ENCODE data around the gene KCNG1.

KCNG1 gene

DNA sequence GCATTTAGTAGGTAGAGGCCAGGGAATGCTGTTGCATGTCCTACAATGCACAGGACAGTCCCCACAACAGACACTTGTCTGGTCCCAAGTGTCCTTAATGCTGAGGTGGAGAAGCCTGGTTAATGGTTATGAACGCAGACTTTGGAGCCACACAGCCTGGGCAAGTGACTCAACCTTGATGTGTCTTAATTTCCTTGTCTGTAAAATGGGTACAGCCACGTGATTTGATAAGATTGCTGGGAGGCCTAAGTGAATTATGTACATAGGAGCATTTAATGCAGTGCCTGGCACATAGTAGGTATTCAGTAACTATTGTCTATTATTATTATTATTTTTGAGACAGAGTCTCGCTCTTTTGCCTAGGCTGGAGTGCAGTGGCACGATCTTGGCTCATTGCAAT lies 11.4 kb downstream of the KCNG1 start:
- no peak for DNase-seq

DNA sequence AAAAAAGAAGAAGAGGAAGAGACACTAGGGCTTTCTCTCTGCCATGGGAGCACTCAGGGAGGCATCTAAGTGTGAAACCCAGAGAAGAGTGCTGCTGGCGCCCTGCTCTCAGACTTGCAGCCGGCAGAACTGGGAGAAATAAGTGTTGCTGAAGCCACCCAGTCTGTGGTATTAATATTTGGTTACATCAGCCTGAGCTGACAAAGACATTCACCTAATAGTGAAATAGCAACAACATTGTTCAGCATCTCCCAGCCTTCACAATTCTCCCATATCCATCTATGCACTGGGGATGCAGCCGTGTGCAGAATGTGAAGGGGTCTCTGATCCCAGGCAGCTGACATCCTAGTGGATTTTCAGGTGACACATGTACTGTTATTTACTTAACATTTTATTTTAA lies 12.0 kb downstream of the KCNG1 start:
- no peak for DNase-seq

DNA sequence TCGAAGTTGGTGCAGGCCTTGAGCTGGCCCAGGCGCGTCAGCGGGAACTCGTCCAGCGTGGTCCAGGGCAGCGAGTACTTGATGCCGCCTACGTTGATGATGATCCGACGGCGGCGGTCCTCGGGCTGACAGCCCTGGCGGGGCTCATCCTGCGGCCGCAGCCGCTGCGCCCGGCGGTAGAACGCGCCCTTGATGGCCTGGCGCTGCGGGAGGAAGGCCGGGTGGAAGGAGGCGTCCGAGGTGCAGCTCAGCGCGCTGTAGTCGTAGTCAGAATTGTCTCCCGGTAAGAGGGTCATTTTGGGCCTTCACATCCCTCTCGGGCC lies 12.9 kb downstream of the KCNG1 start:
- no peak for DNase-seq

DNA sequence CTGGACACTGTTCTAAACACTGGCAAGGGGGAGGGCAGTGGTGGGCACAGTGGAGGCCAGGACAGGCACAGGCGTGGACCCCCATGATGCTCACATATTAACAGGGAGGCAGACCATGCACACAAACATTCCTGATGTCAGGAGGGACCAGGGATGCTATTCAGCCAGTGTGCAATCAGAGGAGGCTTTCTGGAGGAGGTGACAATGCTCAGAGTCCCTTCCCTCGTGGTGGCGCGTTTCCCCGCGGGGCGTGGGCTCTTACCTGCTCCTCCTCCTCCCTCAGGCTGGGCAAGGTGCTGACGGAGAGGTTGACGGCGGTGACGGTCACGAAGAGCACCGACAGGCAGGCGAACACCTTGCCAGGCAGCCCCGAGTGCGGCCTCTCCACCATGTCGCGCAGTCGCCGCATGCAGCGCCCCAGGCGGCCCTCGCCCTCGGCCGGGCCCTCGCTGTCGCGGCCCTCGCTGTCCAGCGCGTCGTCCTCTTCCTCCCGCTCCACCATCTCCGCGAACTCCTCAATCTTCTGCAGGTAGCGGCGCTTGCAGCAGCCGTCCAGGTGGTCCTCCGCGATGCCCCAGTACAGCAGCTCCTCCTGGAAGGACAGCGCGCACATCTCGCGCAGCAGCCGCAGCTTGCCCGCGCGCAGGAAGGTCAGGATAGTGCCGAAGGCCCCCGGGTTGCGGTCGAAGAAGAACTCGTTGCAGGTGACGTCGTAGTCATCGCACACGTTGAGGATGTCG lies 13.4 kb downstream of the KCNG1 start:
- no peak for DNase-seq

DNA sequence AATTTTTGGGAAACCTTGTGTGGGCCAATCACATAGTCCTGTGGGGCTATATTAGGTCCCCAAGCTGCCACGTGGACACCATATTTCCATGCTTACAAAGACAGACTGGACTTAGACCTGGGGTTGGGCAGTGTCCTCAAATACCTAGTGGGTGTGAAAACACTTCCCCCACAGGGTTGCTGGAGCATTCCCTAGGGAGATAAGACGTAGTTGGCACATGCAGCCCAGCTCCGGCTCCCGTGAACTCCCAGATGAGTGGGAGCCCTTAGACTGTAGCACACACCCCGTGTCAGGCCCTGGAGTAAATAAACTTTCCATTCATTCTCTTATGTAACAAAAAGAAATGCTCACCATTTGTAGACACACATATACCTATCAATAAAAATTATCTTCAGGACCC lies 14.2 kb downstream of the KCNG1 start:
- DNase-seq = no peak

DNA sequence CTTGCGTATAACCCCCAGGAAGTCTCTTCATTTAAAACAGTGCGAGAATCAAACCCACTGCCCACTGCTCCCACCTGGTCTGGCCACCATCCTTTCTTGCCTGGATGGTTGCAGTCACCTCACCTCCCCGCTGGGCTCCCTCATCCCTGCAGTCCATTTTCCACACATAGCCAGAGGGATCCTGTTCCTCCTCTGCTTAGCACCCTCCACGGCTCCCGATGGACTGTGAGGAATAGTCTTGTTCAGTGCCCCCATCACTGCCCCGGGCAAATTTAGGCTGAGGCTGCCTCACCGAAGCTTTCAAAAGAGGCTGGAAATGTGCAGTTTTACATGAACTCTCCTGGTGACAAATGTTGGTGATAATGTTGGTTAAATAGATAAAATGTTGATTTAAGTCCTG lies 17.7 kb downstream of the KCNG1 start:
- DNase-seq = no peak

DNA sequence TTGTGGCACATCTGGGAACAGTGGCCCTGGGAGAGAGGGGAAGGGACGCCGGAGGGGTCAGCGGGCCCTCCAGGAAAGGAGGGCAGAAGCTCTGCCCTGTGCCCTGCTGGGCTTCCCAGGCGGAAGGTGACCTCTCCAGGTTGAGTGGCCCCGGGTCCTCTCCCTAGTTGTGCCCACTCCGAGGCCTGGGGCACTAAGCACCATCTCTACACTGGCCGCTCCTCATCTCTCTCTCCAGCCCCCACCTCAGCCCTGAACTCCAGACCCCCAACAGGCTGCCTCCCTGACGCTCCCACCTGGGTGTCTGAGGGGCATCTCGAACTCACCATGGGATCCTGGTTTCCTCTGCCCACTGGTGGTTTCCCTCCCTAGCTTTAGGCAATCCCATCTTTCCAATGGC lies 18.1 kb downstream of the KCNG1 start:
- DNase-seq = no peak

DNA sequence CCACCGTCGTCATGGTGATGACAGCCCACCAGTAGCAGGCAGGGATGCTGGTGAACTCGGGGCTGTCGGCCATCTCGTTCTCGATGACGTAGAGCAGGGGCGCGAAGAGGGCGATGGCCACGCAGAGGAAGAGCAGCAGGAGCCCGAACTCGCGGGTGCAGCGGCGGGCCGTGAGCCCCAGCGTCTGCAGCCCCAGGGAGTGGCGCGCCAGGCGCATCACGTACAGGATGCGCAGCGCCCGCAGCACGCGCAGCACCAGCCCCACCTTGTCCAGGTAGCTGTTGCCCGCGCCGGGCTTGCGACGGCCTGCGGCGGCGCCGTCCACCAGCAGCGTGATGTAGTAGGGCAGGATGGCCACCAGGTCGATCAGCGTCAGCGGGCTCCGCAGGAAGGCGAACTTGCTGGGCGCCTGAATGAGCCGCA lies 18.6 kb downstream of the KCNG1 start:
- no peak for DNase-seq

DNA sequence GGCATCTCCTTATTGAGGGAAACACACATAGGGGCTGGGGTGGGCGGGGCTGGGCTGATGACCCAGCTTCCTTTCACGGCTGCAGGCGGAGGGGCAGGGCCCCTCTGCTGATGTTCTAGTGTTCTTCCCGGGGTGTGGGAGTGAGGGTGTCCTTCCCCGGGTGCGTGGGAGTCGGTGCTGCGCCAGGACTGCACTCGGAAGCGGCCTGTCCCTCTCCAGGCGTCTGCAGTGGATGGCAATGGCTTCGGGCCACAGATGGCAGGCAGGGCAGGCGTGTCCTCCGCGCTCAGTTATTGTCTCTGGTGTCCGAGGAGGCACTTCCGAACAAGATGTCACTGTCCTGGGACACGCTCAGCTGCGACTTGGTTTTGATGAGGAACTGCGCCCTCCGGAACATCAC lies 19.2 kb downstream of the KCNG1 start:
- no peak for DNase-seq

DNA sequence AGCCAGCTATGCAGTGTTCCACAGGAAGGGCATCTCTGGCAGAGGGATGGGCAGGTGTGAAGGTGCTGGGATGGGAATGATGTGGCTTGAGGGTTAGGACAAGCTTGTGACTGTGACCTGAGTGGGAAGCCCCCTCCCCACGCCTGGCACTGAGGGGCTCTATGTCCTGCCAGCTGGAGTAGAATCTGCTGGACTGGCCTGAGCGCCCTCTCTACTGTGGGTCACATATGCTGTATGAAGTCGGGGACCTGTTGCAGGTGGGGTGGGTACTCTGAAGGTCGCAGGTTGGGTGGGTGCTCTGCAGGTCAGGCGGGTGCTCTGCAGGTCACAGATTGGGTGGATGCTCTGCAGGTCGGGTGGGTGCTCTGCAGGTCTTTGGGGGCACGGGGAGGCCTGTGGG lies 20.3 kb downstream of the KCNG1 start:
- DNase-seq = no peak

DNA sequence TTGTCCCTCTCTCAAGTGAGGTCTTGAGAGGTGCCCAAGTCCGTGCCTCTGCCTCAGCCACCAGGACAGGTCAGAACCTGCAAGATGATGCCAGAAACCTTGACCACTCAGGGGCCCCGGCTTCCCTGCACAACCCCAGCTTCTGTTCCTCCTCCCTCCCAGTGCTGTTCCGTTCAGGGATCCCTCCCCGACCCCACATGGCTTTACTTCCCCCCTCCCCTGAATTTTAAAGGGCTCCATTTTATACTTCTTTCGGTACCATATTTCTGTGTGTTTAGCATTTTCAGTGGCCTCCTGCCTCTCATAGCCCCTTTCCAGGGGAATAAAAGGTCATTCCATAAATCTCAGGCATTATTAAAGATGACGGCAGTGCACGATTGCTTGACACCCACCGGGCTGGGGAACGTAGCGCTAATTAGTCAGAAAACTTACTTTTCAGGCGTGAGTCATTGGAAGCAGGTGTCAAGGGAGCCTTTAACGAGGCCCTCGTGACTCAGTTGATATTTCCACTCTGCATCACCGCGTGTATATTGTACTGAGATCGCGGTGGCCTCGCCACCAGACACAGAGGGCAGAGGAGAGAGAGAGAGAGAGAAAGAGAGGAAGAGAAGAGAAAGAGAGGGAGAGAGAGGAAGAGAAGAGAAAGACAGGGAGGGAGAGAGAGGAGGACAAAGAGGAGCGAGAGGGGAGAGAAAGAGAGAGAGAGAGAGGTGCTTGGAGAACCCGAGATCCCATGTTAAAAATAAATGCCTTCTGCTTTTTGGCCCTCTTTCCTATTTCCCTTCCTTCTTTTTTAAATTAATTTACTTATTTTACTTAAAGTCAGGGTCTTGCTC lies 21.3 kb downstream of the KCNG1 start:
- DNase-seq = no peak

DNA sequence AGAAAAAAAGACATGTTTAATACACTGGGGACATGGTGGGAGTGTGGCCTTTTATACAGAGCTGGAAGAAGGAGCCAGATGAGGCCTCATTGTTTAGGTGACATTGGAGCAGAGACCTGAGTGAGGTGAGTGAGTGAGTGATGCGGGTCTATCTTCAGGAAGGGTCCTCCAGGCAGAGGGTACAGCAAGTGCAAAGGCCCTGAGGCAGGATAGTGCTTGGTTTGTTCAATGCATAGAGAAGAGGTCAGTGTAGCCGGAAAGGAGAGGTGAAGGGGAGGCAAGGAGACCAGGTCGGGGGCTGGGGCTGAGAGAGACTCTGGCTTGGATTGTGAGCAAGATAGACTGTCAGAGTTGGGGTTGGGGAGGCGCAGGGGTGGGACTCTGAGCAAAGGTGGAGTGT lies 23.6 kb downstream of the KCNG1 start:
- no peak for DNase-seq

DNA sequence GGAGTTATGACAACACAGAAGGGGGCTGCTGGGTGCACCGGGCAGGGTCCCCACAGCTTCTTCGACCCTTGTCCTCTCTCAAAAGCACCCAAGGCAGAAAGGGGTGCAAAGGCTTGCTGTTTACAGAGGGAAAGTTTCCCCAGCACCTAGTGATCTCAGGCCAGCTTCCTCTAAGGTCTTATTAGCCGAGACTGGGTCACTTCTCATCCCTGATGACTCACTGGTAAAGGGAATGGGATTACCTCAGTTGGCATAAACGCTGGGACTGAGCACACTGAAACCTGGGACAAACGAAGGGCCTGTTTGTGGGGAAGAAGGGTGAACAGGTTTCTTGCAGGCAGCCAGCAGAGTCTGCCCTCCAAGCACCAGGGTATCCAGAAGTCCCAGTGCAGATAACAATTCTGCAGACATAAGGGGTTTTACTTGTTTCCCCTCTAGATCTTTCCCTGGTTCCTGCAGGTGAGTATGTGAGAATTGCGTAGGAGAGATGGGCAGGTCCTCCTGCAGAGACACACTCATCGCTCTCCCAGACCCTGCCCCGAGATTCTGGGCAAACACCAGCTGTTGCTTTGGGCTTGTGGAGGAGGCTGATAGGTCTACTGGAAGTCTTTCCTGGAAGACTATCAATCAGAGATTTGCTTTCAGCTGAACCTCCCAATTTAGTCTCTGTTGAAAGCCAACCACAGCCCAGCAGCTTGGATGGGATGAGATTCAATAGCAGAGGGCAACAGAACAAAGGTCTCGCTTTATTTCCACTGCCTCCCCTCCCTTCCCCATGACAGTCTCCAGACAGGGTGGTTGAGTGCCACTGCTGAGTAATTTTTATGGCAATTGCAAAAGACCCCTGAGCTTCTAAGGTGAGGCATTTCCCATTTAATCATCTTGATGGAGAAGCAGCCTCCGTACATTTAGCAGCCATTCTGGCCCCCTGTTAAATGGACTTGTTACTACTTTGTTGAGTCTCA lies 25.7 kb downstream of the KCNG1 start:
- DNase-seq = no peak

DNA sequence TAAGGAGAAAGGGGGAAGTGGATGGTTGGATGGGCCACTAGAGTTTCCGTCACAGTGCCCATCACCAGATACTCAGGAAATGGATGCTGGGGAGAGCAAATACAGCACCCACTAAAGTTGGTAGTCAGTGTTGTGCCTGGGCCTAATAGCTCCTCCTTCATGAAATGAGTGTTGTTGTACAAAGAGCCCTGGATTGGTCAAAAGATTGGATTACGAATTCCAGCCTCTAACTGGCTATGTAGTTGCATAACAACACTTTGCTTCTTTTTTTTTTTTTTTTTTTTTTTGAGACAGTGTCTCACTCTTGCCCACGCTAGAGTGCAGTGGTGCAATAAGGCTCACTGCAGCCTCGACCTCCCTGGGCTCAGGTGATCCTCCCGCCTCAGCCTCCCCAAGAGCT lies 27.4 kb downstream of the KCNG1 start:
- no peak for DNase-seq

DNA sequence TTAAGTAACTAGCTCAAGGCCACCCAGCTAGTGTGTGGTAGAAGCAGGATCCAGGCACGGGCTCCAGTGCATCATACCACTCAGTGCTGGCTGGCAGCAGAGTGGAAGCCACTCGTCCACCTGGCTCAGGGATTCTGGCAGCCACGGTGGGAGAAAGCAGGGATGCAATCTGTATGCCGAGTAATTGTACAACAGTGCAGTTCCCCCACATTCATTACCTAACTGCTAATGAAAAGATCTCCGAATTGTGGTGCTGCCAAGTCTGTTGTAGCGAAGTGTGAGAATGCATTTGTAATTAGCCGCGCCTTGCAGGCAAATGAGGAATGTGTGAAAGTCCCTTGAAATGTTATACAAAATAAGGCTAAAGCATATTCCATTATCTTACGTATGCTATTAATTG lies 29.0 kb downstream of the KCNG1 start:
- DNase-seq = no peak

DNA sequence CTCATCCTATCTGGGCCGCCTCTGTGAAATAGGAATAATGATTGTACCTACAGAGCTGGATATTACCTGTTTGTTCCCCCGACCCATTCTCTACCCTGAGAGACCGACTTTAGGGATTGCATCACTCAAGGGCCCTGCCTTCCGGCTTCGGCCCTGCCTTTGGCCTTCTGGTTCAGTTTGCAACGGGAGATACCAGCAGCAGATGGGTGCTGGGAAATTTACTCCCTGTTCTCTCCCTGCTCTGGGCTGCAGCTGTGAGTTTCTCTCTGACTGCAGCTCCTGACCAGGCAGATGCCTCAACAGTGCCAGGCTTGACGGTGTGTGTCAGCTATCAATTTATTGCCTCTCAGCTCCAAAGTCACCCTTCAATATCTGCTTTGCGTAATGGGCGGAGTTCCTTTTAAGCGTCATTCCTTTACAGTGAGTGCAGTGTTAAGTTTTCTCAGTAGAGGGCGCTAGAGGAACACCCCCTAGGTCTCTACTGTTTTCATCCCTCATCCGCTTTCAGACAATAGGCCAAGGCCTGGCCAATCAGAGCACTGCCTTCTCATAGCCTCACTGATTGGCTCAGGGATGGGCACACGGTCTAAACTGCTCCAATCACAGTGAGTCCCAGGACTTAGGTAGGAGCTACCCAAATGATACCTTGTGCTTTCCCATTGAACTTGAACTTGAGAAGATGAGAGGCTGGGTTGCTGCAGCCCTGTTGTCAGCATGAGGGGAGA lies 30.0 kb downstream of the KCNG1 start:
- DNase-seq = peak; percentile 43 to 44

DNA sequence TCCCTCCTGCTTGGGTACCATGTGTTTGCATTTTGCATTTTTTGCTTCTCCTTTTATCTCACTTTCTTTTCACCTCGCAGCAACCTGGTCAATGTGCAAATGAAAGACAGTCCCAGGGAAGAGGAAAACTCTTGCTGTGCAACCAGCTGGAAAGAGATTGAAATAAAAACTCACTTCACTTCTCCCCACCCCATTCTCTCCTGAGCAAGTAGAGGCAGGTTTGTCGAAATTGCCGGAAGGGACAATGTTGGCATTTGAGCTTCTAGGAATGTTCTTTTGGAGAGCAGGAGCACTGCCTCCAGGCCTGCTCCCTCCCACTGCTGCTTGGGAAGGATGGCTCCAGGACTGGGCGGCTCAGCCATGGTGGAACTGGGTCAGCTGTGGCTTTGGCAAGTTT lies 30.6 kb downstream of the KCNG1 start:
- DNase-seq = no peak

DNA sequence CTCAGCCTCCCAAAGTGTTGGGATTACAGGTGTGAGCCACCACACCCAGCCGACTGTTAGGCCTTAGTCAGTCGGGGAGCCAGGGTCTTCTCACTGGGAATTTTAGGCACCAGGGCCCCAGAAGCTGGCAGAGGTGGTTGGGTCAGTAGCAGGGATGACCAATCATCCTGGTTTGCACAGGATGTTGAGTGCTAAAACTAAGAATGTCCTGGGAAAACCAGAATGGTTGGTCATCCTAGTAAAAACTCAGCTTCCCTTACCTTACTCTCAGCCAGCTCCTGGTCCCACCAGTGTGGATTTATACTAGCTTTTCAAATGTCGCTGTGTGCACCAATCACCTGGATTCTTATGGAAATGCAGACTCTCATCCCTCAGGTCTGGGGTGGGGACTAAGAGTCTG lies 31.8 kb downstream of the KCNG1 start:
- DNase-seq = no peak

DNA sequence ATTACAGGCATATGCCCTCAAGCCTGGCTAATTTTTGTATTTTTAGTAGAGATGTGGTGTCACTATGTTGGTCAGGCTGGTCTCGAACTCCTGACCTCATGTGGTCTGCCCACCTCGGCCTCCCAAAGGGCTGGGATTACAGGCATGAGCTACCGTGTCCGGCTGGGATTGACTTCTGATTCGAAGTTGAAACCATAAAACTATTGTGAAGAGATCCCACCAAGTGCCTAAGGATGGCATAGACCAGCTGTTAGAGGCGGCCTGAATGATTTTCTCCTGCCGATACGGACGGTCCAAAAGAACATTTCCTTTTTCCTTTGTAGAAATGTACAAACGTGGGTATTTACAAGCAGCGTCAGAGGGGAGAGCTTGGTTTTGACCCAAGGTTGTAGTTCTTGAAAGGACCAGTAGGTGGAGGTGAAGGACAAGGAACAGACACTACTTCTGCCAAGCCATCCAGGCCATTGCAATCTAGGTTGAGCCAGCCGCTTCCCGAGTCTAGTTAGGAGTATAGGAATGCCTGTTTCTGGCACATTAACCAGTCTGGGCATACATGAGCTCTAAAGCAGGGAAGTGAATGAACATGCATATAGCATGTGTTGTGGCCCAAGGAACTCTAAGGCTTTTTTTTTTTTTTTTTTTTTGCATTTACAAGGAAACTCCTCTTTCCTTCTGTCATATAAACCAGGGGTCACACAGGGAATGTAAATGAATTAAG lies 35.3 kb downstream of the KCNG1 start:
- peak; percentile 64 to 80 for DNase-seq

DNA sequence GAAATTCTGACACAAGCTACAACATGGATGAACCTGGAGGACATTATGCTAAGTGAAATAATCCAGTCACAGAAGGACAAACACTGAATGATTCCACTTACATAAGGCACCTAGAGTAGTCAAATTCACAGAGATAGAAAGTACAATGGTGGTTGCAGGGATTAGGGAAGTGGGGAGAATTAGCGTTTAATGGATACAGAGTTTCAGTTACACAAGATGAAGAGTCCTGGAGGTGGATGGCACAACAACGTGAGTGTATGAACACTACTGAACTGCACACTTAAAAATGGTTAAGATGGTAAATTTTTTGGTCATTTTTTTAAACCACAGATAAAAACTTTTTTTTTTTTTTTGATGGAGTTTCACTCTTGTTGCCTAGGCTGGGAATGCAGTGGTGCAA lies 39.6 kb downstream of the KCNG1 start:
- no peak for DNase-seq

DNA sequence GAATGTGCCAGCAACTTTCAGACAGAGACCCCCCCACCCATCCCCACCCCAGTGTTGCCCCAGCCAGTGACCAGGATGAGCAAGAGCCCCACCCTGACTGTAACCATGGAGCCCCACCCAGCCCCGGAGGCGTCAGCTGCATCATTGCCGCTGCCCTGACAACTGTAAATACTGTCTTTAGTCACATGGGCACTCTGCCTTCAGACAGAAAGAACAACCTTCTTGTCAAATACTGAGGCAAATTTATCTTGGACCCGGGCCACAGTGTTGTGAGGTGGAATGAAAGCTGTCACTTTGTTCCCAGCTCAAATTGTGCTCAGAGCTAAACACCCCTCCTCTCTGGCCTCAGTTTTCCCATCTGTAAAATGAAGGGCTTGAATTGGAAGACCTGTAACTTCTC lies 40.5 kb downstream of the KCNG1 start:
- DNase-seq = no peak

DNA sequence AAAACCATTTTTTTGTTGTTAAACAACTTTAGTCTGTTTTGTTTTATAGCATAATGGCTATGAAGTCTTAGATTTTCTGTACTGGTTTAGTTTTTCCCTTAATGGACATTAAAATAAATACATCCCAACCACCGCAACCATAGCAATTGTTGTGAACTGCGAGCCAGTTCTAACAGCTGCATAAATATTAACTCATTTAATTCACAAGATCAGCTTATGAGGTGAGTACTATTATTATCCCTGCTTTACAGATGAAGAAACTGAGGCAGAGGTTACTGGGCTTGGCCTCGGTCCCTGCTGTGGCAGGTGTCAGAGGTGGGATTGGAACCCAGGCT lies 41.2 kb downstream of the KCNG1 start:
- no peak for DNase-seq

Data from CD4-positive, alpha-beta T cell treated with Interleukin-4 for 1 hour (primary cell).